Measurements from ENCODE around the gene CCSAP.
"Not testable (repeated sequence)": the region's sequence is repeated elsewhere in the genome, so short reads cannot be mapped to it uniquely, and the experiment has no call there.

CCSAP gene

GRCh38 chr1:229364207-229365065 lies 21.6 kb upstream of the CCSAP start:
- DNase-seq, result no peak

DNA sequence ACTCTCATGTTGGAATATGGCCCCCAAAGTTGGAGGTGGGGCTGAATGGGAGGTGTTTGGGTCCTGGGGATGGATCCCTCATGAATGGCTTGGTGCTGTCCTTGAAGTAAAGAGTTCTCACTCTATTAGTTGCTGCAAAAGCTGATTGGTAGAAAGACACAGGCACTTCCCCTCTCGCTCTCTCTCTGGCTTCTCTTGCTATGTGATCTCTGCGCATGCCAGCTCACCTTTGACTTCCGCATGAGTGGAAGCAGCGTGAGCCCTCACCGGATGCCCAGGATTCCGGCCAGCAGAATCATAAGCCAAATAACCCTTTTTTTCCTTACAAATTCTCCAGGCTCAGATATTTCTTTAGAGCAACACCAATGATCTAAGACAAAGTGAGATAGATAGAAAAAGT lies 20.9 kb upstream of the CCSAP start:
- DNase-seq, result peak; percentile 10

- no peak for DNase-seq
These were observed 17.6 kb upstream of the CCSAP start for GRCh38 chr1:229360420-229360819.

DNA sequence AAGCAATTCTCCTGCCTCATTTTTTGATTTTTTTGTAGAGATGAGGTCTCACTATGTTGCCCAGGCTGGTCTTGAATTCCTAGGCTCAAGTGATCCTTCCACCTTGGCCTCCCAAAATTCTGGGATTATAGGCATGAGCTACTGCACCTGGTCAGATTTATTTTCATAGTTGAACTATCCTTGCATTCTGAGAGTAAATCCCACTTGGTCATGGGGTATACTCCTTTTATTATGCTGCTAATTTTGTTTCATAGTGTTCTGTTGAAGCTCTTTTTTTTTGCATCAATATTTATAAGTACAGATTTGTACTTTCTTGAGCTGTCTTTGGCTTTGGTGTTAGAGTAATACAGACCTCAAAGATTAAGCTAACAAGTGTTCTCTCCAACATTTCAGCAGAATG lies 12.8 kb upstream of the CCSAP start:
- no peak for DNase-seq

GRCh38 chr1:229354226-229354625 lies 11.4 kb upstream of the CCSAP start:
- DNase-seq, result no peak

DNA sequence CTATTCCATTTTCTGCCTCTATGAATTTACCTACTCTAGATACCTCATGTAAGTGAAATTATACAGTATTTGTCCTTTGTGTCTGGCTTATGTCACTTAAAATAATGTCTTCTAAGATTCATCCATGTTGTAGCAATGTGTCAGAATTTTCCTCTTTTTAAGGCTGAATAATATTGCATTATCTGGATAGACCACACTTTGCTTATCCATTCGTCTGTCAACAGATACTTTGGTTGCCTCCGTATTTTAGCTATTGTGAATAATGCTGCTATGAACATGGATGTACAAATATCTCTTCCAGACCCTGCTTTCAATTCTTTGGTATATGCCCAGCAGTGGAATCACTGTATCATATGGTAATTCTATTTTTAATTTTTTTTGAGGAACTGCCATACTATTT lies 10.1 kb upstream of the CCSAP start:
- no peak for DNase-seq

DNA sequence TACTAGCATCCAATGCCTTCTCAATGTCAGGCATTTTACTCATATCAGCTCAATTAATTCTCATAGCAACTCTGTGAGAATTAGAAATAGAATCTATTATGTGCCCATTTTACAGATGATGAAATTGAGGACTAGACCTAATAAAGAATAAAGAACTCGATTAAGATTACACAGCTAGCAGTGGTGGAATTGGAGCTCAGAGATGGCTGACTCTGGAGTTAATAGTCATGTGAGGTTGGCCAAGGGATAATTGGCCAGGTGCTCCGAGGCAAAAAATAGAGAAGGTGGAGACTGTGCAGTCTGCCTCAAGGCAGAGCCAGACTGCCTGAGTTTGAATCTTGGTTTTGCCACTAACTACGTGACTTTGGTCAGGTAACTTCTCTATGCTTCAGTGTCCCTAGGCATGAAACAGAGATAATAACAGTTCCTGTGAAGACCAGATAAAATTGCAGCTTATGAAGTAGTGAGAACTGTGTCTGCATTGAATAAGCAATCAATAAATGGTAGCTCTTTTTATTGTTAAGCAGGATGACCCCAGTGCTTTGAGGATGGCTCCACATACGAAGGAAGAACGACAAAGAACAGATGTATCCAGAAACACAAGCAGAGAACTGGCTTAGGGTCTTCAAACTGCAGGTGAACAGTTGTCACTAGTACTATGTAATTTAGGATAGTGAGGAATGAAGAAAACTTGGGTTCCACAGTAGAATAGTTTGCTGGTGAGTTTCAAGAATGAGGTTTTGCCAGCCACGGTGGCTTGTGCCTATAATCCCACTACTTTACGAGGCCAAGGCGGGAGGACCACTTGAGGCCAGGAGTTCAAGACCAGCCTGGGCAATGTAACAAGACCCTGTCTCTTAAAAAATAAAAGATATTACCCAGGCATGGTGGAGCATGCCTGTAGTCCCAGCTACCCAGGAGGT lies 6.9 kb upstream of the CCSAP start:
- DNase-seq, result no peak

GRCh38 chr1:229347528-229347927 lies 4.7 kb upstream of the CCSAP start:
- DNase-seq, result no peak

DNA sequence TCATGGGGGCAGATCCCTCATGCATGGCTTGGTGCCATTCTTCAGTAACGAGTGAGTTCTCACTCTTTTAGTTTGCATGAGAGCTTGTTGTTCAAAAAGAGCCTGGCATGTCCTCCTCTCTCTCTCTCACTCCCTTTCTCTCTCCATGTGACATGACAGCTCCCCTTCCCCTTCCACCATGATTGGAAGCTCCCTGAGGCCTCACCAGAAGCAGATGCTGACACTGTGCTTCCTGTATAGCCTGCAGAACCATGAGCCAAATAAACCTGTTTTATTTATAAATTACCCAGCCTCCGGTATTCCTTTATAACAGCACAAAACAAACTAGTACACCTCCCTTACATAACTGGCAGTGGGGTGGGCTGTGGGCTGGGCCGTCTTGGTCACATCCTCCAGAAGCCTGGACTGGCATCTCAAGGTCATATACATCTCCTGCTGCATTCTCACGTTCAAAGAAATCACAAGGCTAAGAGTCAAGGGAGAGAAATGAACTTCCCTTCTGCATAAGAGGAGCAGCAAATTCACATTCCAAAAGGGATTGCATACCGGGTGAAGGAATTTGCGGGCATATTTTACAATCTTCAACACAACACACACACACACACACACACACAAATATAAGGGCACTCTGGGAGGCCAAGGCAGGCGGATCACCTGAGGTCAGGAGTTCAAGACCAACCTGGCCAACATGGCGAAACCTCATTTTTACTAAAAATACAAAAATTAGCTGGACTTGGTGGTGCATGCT lies 2.3 kb upstream of the CCSAP start:
- DNase-seq, result no peak

DNA sequence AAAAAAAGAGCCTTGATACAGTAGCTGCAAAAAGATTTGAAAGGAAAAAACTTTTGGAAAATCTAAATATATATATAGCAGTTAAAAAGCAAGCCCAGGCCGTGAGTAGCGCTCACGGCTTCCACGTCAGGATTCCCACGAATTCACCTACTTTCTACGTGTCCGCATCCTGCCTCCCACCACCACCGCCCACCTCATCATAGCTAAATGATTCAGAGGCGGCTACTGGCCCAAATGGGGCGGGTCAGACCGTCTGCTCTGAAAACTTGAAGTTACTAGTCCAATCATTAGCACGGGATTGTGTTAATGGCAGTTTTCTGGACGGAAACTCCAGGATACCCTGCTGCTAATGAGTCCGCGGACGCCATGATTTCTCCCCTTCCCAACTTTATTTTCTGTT lies 1.3 kb upstream of the CCSAP start:
- DNase-seq, result no peak

DNA sequence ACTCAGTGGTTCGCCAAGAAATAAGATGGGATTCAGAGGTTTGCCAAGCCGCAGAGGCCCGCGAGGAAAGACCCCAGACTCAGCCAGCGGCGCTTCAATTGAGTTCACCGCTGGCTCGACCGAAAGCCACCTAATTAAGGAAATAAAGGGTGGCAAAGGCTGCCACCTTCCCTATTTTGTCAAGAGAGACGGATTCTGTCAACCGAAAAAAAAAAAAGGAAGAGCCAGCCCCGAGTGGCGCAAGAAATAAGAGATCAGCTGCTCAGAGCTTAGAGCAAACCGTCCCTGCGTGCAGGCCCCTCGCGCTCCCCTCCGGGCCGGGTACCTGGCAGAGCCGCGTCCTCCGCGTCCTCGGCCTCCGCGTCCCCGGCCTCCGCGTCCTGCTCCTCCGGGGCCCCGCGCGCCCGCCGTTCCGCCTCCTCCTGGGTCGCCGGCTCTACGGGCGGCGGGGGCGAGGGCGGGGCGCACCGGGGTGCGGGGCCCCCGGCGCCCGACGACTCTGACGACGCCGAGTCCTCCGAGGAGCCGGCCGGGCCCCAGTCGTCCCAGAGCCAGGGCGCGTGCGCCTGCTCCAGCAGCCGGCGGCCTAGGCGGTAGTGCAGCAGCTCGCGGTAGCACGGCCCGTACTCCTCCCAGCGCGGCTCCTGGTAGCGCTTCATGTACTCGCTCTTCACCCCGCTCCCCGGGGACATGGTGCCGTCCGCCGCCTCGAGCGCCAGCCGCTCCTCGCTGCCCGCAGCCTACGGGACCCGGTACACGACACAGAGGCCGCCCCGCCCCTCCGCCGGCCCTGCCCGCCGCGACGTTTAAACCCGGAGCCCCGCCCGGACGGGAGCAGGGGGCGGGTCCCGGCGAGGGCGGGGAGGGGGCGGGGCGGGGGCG lies 832 bp downstream of the CCSAP start:
- peak; percentile 90 for DNase-seq

DNA sequence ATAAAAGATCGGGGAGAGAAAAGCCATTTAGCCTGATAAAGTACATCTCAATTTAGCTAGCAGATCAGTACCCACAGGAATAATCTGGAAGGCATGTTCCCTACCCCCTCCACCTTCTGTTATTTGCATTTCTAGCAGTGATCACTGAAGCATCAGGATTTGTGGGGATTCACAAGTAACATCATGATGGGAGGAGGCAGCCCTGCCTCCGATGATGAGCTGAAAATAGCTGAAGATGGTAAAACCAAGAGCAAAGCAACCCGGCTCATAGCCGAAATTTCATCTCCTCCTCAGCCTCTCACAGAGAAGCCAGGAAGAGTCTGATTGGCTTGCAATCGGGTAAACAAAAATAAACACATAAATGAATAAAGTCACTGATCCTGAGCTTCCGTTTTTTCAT lies 2.4 kb downstream of the CCSAP start:
- no peak for DNase-seq

- DNase-seq, result no peak
These were observed 3.3 kb downstream of the CCSAP start for GRCh38 chr1:229339520-229339919.

DNA sequence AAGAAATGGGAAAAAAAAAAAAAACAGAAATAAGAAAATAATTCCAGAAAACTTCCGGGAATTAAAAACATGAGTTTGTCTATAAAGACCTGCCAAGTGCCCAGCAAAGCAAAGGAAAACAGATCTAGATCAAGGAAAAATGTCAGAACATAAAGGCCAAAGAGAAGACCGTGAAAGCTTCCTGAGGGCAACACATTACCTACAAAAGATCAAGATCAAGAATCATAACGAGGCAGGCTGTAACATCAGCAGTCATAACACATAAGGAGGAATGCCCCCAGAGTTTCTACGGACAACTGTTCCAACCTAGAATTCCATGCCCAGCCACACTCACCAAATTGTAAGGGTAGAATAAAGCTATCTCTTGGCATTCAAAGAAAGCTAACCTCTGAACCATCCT lies 3.8 kb downstream of the CCSAP start:
- DNase-seq, result no peak

DNA sequence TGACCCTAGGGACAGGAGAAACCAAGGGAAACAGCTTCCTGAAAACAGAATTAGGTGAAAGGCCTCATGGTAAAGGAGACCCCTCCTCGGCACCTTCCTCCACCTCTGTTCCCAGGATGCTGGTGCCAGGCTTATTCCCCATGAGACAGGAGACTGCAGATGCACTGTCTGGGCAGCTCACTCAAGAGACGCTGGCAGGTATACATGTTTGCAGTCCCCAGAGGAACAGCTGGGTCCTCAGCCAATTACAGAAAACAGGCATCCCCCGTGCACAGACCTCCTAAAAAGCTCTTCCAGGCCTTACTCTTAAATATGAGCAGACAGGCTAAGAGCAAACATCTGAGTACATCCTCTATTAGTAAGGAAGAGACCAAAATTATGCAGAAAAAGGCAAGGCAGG lies 6.5 kb downstream of the CCSAP start:
- no peak for DNase-seq

DNA sequence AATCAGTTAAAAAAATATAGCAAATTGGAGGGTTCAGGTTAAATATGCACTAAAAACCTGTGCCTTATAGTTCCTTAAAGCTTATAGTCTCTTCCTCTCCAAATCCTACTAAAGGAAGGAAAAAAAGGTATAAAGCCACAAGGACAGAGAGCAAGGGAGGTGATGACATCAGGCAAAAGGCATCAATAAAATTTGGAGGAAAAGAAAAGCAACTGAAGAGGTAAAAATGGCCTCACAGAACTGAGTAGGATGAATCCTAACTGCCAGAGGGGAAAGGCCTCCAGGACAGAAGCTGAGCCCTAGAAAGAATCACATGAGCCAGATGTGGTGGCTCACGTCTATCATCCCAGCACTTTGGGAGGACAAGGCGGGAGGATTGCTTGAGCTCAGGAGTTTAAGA lies 8.1 kb downstream of the CCSAP start:
- DNase-seq, result no peak

GRCh38 chr1:229334269-229334668 lies 8.6 kb downstream of the CCSAP start:
- no peak for DNase-seq

DNA sequence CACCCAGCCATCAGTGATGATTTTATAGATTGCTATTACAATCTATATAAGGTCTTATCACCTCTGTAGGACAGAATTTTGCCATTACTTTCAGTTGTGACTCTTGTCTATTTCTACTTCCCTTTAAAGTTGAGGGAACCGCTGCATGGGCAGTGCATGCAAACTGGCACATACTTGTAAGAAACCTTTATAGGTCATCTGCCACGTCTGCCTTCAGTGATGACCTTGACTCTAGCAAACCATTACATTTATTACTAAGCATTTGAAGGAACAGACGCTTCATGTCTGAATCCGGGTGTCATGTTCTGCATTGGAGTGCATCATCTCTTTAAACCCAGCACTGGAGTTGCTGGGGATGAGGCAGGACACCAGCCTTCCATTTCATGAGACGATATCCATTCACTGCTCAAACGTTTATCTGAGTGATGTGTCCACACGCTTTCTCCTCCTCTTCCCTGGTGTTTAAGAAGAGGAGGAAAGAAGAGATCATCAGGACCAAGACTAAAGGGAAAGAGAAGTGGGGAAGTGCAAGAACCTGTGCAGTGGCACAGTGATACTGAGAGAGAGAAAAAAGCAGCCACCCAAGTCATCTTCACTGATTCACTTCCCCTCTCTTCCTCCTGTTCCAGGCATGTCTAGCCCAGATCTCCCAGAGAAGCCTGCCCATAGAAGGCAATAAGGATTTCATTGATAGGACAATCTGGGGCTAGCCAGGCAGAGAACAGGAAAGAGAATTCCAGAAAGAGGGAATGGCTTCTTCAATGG lies 14.1 kb downstream of the CCSAP start:
- DNase-seq, result no peak

GRCh38 chr1:229327765-229328164 lies 15.1 kb downstream of the CCSAP start:
- DNase-seq, result not testable (repeated sequence)

GRCh38 chr1:229326601-229327000 lies 16.2 kb downstream of the CCSAP start:
- DNase-seq, result peak; percentile 20

- DNase-seq, result no peak
These were observed 16.9 kb downstream of the CCSAP start for GRCh38 chr1:229325853-229326487.
